ENCODE measurements around the gene KIF16B. TPM values are rescaled to one million over a fixed set of nuclear protein-coding genes. Genes with fewer than 3 reads are reported as not detected.

Gene KIF16B
- total and polyA plus RNA-seq, 10 of the 15 experiments (the other 5 are each of a cell fraction or from before 2014, with no cell fraction given) = 0.21 to 5.2 (median 3.0) TPM

- SMC1A ChIA-PET (ENCODE audit: uncharacterized antibody, unreplicated experiment) = no interaction called here
- RAD21 ChIA-PET (ENCODE audit: unreplicated experiment) = no interaction called here
- DNase-seq (ENCODE audit: low read depth, low spot score) (no peak), FAIRE-seq (no peak), ATAC-seq (no peak)
- H3K79me2 ChIP-seq (ENCODE audit: control insufficient read depth, insufficient read depth, low read length) = no peaks in the 10 kb centered on the region
- no TSS peak for BruUV-seq (replicated peaks)
- H3K4me1 ChIP-seq (ENCODE audit: control insufficient read depth, insufficient read depth, low read length) = no peaks in the 10 kb centered on the region
- no peaks in the 10 kb centered on the region for H3K9me3 ChIP-seq (replicated peaks; ENCODE audit: control insufficient read depth, insufficient read depth, low read length)
- H3K27ac ChIP-seq (ENCODE audit: control insufficient read depth, insufficient read depth) = no peak overlapping the region
- H3K4me3 ChIP-seq = no peak overlapping the region
- 57% methylated on average over 5 of the region's 5 CpGs for WGBS (ENCODE audit: insufficient coverage, insufficient replicate concordance, low lambda C conversion rate, missing lambda C conversion rate)
- POLR2A ChIA-PET = no interaction called here
- intact Hi-C loops (cut with micrococcal nuclease; ENCODE audit: unreplicated experiment) (no loop called here), in situ Hi-C loops (cut with MboI) (no loop called here)
- H3K9ac ChIP-seq (ENCODE audit: control insufficient read depth, insufficient read depth, low read length) = no peak overlapping the region
- TF ChIP-seq CHD1 (IDR thresholded peaks at IDR 0.05; ENCODE audit: low read depth, low read length) (no peak), ZZZ3 (IDR thresholded peaks at IDR 0.05; ENCODE audit: control insufficient read depth, insufficient read length, low read depth) (no peak), SMAD1 (IDR thresholded peaks at IDR 0.05; ENCODE audit: low read depth, partially characterized antibody) (no peak), POLR2AphosphoS2 (IDR thresholded peaks at IDR 0.05; ENCODE audit: low read depth, low read length) (no peak), MEF2A (IDR thresholded peaks at IDR 0.05; ENCODE audit: insufficient read depth, low read depth, low read length) (no peak), RUNX3 (IDR thresholded peaks at IDR 0.05; ENCODE audit: low read length) (no peak), BACH1 (IDR thresholded peaks at IDR 0.05; ENCODE audit: borderline replicate concordance) (no peak), ZNF207 (IDR thresholded peaks at IDR 0.05; ENCODE audit: borderline replicate concordance) (no peak), FOXM1 (IDR thresholded peaks at IDR 0.05; ENCODE audit: low read depth, low read length) (no peak), MLLT1 (IDR thresholded peaks at IDR 0.05) (no peak), RCOR1 (conservative IDR thresholded peaks at IDR 0.05; ENCODE audit: low read depth, low read length) (no peak), NFXL1 (IDR thresholded peaks at IDR 0.05; ENCODE audit: borderline replicate concordance) (no peak), CHD4 (IDR thresholded peaks at IDR 0.05) (no peak), CEBPB (IDR thresholded peaks at IDR 0.05; ENCODE audit: borderline replicate concordance in 1 of 2, low read depth in 2 of 2, low read length in 2 of 2) (no peak), ETV6 (conservative IDR thresholded peaks at IDR 0.05 in 1 of 2, IDR thresholded peaks at IDR 0.05 in 1 of 2; ENCODE audit: borderline replicate concordance in 1 of 2, low read depth in 1 of 2) (no peak), MAX (IDR thresholded peaks at IDR 0.05; ENCODE audit: low read depth, low read length) (no peak), RAD51 (IDR thresholded peaks at IDR 0.05) (no peak)
- TF ChIP-seq, protein P1, sequence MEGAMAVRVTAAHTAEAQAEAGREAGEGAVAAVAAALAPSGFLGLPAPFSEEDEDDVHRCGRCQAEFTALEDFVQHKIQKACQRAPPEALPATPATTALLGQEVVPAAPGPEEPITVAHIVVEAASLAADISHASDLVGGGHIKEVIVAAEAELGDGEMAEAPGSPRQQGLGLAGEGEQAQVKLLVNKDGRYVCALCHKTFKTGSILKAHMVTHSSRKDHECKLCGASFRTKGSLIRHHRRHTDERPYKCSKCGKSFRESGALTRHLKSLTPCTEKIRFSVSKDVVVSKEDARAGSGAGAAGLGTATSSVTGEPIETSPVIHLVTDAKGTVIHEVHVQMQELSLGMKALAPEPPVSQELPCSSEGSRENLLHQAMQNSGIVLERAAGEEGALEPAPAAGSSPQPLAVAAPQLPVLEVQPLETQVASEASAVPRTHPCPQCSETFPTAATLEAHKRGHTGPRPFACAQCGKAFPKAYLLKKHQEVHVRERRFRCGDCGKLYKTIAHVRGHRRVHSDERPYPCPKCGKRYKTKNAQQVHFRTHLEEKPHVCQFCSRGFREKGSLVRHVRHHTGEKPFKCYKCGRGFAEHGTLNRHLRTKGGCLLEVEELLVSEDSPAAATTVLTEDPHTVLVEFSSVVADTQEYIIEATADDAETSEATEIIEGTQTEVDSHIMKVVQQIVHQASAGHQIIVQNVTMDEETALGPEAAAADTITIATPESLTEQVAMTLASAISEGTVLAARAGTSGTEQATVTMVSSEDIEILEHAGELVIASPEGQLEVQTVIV (IDR thresholded peaks at IDR 0.05; ENCODE audit: borderline replicate concordance, partially characterized antibody) = no peak
- no peaks in the 10 kb centered on the region for H4K20me1 ChIP-seq (ENCODE audit: control insufficient read depth, insufficient read depth)
- no peaks in the 10 kb centered on the region for H3K27me3 ChIP-seq (replicated peaks in 1 of 2; ENCODE audit: control insufficient read depth in 2 of 2, insufficient read depth in 2 of 2, low read length in 1 of 2)
- CTCF ChIA-PET = interaction anchor here (1.5 kb wide), 1 partner anchor 115 kb away, joined by 4 read pairs; no protein-coding TSS in a partner anchor
- H3K4me2 ChIP-seq (ENCODE audit: control insufficient read depth, insufficient read depth) = no peak overlapping the region
- H3K36me3 ChIP-seq (ENCODE audit: control insufficient read depth in 2 of 2, insufficient read depth in 2 of 2, low read length in 1 of 2) = no peaks in the 10 kb centered on the region
- no peak overlapping the region for H2AFZ ChIP-seq (ENCODE audit: control insufficient read depth, low read depth, low read length)
These were observed 212.6 kb downstream of the KIF16B start for GRCh38 chr20:16360668-16361067.

All from GM12878 (cell line).